PC-3 (cell line): ENCODE results near the gene EPB41L5. TPM values are rescaled to one million over a fixed set of nuclear protein-coding genes. Genes with fewer than 3 reads are reported as not detected.
A peak's percentile ranks its signal among the peaks of the same experiment; 100 is the strongest.

Source experiments
- ATAC-seq: fragments of 200-7000 bp; cut with Tn5 transposase; 2 replicates; pipeline ENCODE4 v1.9.1; 2020; ENCODE audit warnings: mild to moderate bottlenecking, moderate library complexity
- BruUV-seq: library from RNA; stranded (reverse); fragments of 400-500 nt; replicated peaks from 2 replicates; lab custom pipeline; 2021; lab: Mats Ljungman, UMichigan
- CTCF ChIA-PET: fragments of 300-600 bp; sonication (Branson Sonifier 250); formaldehyde crosslinking; loops from one replicate; lab custom pipeline; 2022; ENCODE audit warnings: antibody characterized with exemption; lab: Charles Lee
- POLR2A ChIA-PET: fragments of 300-600 bp; sonication (Branson Sonifier 250); formaldehyde crosslinking; loops from one replicate; lab custom pipeline; 2022; ENCODE audit warnings: antibody characterized with exemption; ENCODE audit not compliant: unreplicated experiment; lab: Charles Lee
- DNase-seq: peaks from one replicate; pipeline ENCODE4 v3.0.0-alpha.2; 2015
- H2AFZ ChIP-seq: fragments of 300-600 bp; sonication (generic); 2 replicates; pipeline ENCODE4 v1.6.0; 2016; ENCODE audit warnings: antibody characterized with exemption, low read length
- H3F3A ChIP-seq: fragments of 300-600 bp; sonication (generic); one replicate; pipeline ENCODE4 v1.6.0; 2017; ENCODE audit warnings: antibody characterized with exemption, low read length, control low read depth, mild to moderate bottlenecking; ENCODE audit not compliant: unreplicated experiment
- H3K27ac ChIP-seq: fragments of 300-600 bp; sonication (generic); 2 replicates; pipeline ENCODE4 v1.5.1; 2016; ENCODE audit warnings: mild to moderate bottlenecking, low read length
- H3K27me3 ChIP-seq: fragments of 300-600 bp; sonication (generic); 2 replicates; pipeline ENCODE4 v1.6.1; 2016; ENCODE audit warnings: low read length, mixed read lengths
- H3K36me3 ChIP-seq: fragments of 300-600 bp; sonication (generic); 2 replicates; pipeline ENCODE4 v1.6.1; 2016; ENCODE audit warnings: low read depth, mixed run types, low read length, mixed read lengths
- H3K4me1 ChIP-seq: fragments of 300-600 bp; sonication (generic); 2 replicates; pipeline ENCODE4 v1.5.1; 2016; ENCODE audit warnings: low read length; ENCODE audit not compliant: insufficient read depth
- H3K4me2 ChIP-seq: fragments of 300-600 bp; sonication (generic); 2 replicates; pipeline ENCODE4 v1.6.0; 2016; ENCODE audit warnings: low read length
- H3K4me3 ChIP-seq: fragments of 300-600 bp; sonication (generic); 2 replicates; pipeline ENCODE4 v1.5.1; 2016; ENCODE audit warnings: mild to moderate bottlenecking, low read length, mixed read lengths
- H3K79me2 ChIP-seq: fragments of 300-600 bp; sonication (generic); 2 replicates; pipeline ENCODE4 v1.6.1; 2017; ENCODE audit warnings: low read length, mixed read lengths
- H3K9ac ChIP-seq: fragments of 300-600 bp; sonication (generic); 2 replicates; pipeline ENCODE4 v1.6.0; 2016; ENCODE audit warnings: mild to moderate bottlenecking, low read length
- H3K9me2 ChIP-seq: fragments of 300-600 bp; sonication (generic); replicated peaks from 2 replicates; pipeline ENCODE4 v1.6.1; 2016; ENCODE audit warnings: mixed run types, low read length, mixed read lengths
- H3K9me3 ChIP-seq: fragments of 300-600 bp; sonication (generic); 2 replicates; pipeline ENCODE4 v1.6.1; 2016; ENCODE audit warnings: low read length, mixed read lengths
- H4K20me1 ChIP-seq: fragments of 300-600 bp; sonication (generic); 2 replicates; pipeline ENCODE4 v1.6.1; 2016; ENCODE audit warnings: low read length, mixed read lengths
- EZH2 ChIP-seq: fragments of 300-600 bp; sonication (generic); IDR thresholded peaks from one replicate; pipeline ENCODE4 v1.6.1; 2017; ENCODE audit warnings: antibody characterized with exemption, mild to moderate bottlenecking, low read length; ENCODE audit not compliant: unreplicated experiment
- EZH2phosphoT487 ChIP-seq: fragments of 300-600 bp; sonication (generic); IDR thresholded peaks from 2 replicates; pipeline ENCODE4 v1.6.1; 2018; ENCODE audit warnings: mild to moderate bottlenecking, antibody characterized with exemption, low read length, borderline replicate concordance
- intact Hi-C: fragments of 100-400 bp; cut with micrococcal nuclease; formaldehyde crosslinking; loops from 2 replicates; pipeline ENCODE4 v1.9.0; 2023
- total RNA-seq: library from RNA; depleted of rRNA; stranded (reverse); fragments of >200 nt; gene quantifications from 2 replicates; pipeline ENCODE4 v1.2.3, GENCODE V29; 2014
- TF ChIP-seq, protein P1 (sequence below): fragments of 300-600 bp; sonication (generic); conservative IDR thresholded peaks from 2 replicates; pipeline ENCODE4 v1.5.1; 2017; ENCODE audit warnings: antibody characterized with exemption, low read depth, mild to moderate bottlenecking, low read length

The EPB41L5 gene
- total RNA-seq, 1 experiment from 2014 or later = 11.7 TPM

DNA sequence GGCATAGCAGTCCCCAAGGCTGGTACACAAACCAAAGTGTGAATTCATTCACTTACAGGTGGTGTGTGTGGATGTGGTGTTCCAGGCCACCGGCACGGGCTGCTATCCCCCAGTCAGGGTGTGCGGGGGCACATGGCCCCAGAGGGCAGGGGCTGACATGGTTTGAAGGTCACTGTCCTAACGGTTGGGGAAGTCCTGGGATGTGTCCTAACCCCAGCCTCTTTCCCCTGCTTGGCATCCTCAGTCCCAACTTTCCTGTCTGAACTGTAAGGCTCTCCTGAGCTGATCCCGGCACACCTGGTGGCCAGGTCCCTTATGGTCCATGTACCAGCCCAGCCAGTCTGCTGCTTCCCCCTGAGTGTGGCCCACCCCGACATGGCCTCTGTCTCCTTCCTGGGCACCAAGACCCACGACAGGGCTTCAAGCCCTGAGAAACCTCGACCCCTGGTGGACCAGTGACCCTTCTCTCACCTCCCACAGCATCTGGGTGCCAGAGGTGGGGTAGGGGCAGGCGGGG lies 212.7 kb downstream of the EPB41L5 start:
- H3K27me3 ChIP-seq = no peaks in the 10 kb centered on the region
- H3K36me3 ChIP-seq = 0 out of 2 replicates have a peak, but pooled peaks cover 5% of the 10 kb centered on the region
- H3K27ac ChIP-seq = no peak overlapping the region
- TF ChIP-seq, protein P1, sequence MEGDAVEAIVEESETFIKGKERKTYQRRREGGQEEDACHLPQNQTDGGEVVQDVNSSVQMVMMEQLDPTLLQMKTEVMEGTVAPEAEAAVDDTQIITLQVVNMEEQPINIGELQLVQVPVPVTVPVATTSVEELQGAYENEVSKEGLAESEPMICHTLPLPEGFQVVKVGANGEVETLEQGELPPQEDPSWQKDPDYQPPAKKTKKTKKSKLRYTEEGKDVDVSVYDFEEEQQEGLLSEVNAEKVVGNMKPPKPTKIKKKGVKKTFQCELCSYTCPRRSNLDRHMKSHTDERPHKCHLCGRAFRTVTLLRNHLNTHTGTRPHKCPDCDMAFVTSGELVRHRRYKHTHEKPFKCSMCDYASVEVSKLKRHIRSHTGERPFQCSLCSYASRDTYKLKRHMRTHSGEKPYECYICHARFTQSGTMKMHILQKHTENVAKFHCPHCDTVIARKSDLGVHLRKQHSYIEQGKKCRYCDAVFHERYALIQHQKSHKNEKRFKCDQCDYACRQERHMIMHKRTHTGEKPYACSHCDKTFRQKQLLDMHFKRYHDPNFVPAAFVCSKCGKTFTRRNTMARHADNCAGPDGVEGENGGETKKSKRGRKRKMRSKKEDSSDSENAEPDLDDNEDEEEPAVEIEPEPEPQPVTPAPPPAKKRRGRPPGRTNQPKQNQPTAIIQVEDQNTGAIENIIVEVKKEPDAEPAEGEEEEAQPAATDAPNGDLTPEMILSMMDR = no peak
- TF ChIP-seq EZH2 = no peak
- no peak overlapping the region for H3K4me3 ChIP-seq
- POLR2A ChIA-PET = no interaction called here
- H3K9ac ChIP-seq = no peak overlapping the region
- CTCF ChIA-PET = interaction anchor here (0.9 kb wide), 1 partner anchor 88 kb away, joined by 3 read pairs; no protein-coding TSS in a partner anchor
- no peak overlapping the region for H2AFZ ChIP-seq
- H3K9me3 ChIP-seq = no peaks in the 10 kb centered on the region
- H3K9me2 ChIP-seq = no peaks in the 10 kb centered on the region
- BruUV-seq = no TSS peak
- no peak for DNase-seq
- peaks cover 26% of the 10 kb centered on the region for H3K79me2 ChIP-seq
- ATAC-seq = no peak
- peaks cover 61% of the 10 kb centered on the region for H3K4me1 ChIP-seq
- intact Hi-C loops = no loop called here
- peaks cover 5% of the 10 kb centered on the region; the same call in 1 of the 2 replicates for H4K20me1 ChIP-seq
- no peaks in the 10 kb centered on the region for H3F3A ChIP-seq
- H3K4me2 ChIP-seq = no peak overlapping the region

GRCh38 chr2:120226316-120226715 lies 213.4 kb downstream of the EPB41L5 start:
- POLR2A ChIA-PET = no interaction called here
- no peaks in the 10 kb centered on the region for H3K27me3 ChIP-seq
- no peak overlapping the region for H3K4me2 ChIP-seq
- no peaks in the 10 kb centered on the region for H4K20me1 ChIP-seq
- H3K4me1 ChIP-seq = peaks cover 62% of the 10 kb centered on the region
- CTCF ChIA-PET = no interaction called here
- no peaks in the 10 kb centered on the region for H3F3A ChIP-seq
- no TSS peak for BruUV-seq
- no peak overlapping the region for H2AFZ ChIP-seq
- no peak overlapping the region for H3K4me3 ChIP-seq
- H3K9me2 ChIP-seq = no peaks in the 10 kb centered on the region
- no peak for DNase-seq
- H3K27ac ChIP-seq = no peak overlapping the region
- TF ChIP-seq EZH2 = no peak
- no peak for TF ChIP-seq EZH2phosphoT487
- TF ChIP-seq, protein P1 = no peak
- 0 out of 2 replicates have a peak, but pooled peaks cover 5% of the 10 kb centered on the region for H3K36me3 ChIP-seq
- ATAC-seq = no peak
- no peak overlapping the region for H3K9ac ChIP-seq
- intact Hi-C loops = no loop called here
- peaks cover 19% of the 10 kb centered on the region for H3K79me2 ChIP-seq
- H3K9me3 ChIP-seq = no peaks in the 10 kb centered on the region

DNA sequence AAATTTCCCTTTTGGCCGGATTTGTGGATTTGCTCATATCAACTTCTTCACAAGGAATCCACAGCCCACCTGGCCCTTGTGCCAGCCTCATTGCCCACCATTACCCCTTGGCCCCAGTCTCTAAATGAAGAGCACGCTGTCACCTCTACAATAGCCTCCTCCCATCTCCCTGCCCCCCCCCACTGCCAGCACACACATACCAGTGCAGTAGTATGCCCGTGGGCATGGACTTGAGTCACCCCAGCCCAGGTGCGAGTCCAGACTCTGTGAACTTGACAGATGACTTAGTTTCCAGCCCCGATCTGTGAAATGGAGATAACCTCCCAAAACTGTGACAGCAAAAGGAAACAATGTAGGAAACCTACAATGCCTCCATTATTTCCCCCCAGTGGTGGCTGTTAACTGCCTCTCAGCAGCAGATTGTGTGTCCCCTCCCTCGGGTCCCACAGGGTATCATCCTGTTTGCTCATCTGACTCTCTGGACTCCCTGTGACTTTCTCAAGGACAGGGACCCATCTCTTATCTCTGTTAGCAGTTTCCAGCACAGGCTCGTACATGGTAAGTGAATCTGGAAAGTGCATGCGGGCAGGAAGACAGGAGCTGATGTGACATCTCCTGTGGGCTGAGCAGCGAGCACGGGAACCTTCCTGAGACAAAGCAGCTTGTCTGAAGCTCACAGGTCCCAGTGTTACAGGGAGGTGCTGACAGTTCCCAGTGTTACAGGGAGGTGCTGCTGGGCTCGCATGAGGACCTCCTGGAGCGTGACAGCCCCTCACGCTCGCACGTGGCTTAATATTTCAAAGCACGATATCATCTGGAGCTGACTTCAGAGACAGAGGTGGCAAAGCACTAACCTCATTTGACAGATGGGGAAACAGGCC lies 214.5 kb downstream of the EPB41L5 start:
- TF ChIP-seq EZH2phosphoT487 (no peak), EZH2 (no peak)
- TF ChIP-seq, protein P1 = no peak
- intact Hi-C loops = no loop called here
- no TSS peak for BruUV-seq

More for the DNA sequence above, 214.5 kb downstream of the EPB41L5 start:
- Histone ChIP-seq H3K9ac (no peak overlapping the region), H3K9me2 (no peaks in the 10 kb centered on the region), H3K27me3 (no peaks in the 10 kb centered on the region), H3K79me2 (peaks cover 9% of the 10 kb centered on the region), H3F3A (no peaks in the 10 kb centered on the region), H3K4me3 (no peak overlapping the region), H2AFZ (no peak overlapping the region), H3K9me3 (no peaks in the 10 kb centered on the region), H4K20me1 (no peaks in the 10 kb centered on the region), H3K27ac (no peak overlapping the region), H3K36me3 (0 out of 2 replicates have a peak, but pooled peaks cover 3% of the 10 kb centered on the region), H3K4me2 (no peak overlapping the region), H3K4me1 (peaks cover 61% of the 10 kb centered on the region)
- CTCF ChIA-PET = interaction anchor here (1.6 kb wide), 1 partner anchor 86 kb away, joined by 7 read pairs; no protein-coding TSS in a partner anchor
- peak; percentile 43 for DNase-seq
- POLR2A ChIA-PET = no interaction called here
- ATAC-seq = no peak
